ENCODE data around the gene SORCS2.
"Not testable (repeated sequence)": the region's sequence is repeated elsewhere in the genome, so short reads cannot be mapped to it uniquely, and the experiment has no call there.

SORCS2 gene

GRCh38 chr4:7201420-7202305 is 9.3 kb downstream of the SORCS2 start:
- DNase-seq: no peak

GRCh38 chr4:7202411-7202810 is 10.1 kb downstream of the SORCS2 start:
- no peak for DNase-seq

GRCh38 chr4:7204656-7205387 is 12.5 kb downstream of the SORCS2 start:
- no peak for DNase-seq

DNA sequence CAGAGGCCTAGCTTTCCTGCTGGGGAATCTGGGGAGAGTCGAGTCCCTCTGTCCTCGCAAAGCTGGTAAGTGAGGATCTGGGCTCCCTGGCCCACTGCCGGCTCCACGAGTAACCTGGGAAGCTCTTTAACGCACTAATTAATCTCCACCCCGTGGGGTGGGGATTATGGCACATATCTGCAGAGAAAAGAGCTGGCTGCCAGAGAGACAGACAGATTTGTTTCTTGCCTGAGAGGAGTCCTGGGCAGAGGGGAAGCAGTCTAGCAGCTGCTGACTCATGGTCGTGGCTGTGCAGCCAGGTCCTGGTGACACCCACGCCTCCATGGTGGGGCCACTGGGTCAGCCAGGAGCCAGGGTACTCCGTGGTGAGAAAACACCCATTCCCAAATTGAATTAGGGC is 14.0 kb downstream of the SORCS2 start:
- no peak for DNase-seq

DNA sequence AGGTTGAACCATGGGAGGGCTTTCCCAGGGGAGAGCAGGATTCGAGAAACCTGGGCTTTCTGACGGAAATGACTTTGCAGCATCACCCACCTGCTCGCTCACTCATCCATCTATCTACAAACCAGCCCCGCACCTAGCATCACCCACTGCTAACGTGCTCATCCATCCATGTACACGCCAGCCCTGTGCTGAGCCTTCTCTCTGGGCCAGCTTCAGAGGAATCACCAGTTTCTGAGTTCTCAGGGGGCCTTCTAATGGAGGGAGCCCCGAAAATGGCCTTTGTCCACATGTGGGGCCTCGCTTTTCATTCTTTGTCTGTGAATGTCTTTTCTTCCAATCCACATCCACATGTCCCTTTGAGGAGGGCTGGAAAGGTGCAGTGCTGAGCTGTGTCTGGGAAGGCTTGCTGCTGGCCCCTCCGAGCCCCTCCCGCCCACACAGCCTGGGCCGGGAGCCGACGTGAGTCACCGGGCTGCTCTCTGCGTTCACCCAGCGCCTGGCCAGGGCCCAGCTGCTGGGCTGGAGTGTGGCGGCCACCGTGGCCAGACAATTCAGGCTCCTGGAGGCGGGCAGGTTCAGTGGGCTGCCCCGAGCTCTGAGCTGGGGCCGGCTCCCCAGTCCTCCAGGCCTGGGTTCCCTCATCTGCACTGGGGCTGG is 14.7 kb downstream of the SORCS2 start:
- DNase-seq: no peak

- DNase-seq: no peak
Measured at GRCh38 chr4:7207628-7208231, 15.4 kb downstream of the SORCS2 start.

GRCh38 chr4:7208509-7209451 is 16.4 kb downstream of the SORCS2 start:
- no peak for DNase-seq

GRCh38 chr4:7209699-7210098 is 17.4 kb downstream of the SORCS2 start:
- DNase-seq: no peak

DNA sequence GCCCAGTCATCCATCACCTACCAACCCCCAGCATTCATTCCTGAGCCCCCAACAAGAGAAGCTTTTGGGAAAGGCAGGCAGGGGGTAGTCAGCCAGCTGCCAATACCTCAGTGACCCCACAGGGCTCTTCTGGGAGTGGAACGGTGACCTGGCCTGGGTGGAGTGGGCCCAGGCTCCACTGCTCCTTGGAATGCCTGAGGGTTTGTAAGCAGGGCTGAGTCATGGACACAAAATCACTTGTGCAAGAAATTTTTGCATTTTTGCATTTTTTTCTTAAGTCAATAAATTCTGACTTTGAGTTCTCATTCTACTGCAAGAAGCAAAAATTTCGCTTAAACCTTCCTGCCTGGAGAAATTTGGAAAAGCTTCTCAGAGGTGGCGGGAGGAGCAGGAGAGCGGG is 18.5 kb downstream of the SORCS2 start:
- no peak for DNase-seq

DNA sequence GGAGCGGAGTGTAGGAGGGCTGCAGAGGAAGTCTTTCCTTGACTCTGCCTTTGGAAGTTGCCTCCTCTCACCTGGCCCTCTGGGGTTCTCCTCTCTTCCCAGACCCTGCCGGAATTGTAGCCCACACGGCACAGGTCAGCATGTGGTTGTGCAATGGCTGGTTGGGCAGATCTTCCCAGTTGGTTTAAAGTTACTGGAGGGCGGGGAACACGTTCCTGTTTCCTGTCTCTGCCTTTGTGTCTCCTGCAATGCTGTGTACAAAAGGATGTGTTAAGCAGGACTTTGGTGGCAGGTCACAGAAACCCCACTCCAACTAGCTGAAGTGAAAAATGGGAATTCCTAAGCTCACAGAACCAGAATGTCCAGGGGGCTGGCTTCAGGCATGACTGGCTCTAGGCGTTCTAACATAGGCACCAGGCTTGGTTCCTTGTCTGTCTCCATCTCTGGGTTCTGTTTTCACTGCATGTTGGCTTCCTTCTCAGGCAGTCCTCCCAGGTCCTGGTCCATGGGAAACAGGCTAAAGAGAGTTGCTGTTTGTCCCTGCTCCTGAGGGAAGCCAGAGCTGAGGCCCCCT is 19.9 kb downstream of the SORCS2 start:
- no peak for DNase-seq

GRCh38 chr4:7212921-7213320 is 20.6 kb downstream of the SORCS2 start:
- DNase-seq: no peak

DNA sequence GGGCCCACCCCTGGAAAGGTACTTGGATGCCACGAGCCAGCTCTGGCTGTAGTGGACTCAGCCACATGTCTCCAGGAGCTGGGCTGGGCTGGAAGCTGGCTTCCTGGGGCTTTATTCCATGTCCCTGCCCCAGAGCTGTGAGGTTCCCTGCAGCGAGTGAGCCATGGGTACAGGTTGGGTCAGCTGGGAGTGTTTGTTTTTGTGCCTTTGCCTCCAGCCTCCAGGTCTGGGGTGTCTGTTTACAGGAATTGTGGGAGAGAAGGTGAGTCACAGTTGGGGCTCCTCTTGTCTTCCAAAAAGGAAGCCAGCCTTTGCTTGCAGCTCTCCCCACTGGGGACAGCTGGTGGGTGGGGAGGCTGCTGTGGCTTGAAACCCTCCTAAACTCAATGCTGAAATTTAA is 21.5 kb downstream of the SORCS2 start:
- no peak for DNase-seq

GRCh38 chr4:7214359-7214758 is 22.0 kb downstream of the SORCS2 start:
- no peak for DNase-seq

DNA sequence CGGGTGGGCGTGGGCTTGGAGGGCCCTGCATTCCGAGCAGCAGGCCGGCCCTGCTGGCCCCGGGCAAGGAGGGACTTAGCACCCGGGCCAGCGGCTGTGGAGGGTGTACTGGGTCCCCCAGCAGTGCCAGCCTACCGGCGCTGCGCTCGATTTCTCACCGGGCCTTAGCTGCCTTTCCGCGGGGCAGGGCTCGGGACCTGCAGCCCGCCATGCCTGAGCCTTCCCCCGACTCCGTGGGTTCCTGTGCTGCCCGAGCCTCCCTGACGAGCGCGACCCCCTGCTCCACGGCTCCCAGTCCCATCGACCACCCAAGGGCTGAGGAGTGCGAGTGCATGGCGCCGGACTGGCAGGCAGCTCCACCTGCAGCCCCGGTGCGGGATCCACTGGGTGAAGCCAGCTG is 22.8 kb downstream of the SORCS2 start:
- not testable (repeated sequence) for DNase-seq

DNA sequence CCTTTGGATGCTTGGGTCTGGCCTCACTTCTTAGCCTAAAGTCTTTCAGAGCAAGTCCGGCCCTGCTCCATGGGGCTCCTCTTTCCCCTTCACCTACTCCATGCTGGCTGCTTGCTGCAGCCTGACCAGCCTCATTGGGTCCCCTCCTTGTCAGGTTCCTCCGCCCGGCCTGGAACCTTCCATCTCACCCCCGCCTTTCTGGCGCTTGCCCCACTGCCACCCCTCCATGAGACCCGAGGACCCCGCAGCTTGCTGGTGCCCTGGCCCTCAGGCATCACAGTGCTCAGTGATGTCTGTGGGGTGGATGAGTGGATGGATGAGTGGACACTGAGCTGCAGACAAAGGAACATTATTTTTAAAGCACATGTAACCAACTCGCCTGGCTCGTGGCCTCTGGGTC is 24.7 kb downstream of the SORCS2 start:
- no peak for DNase-seq

- DNase-seq: no peak
Measured at GRCh38 chr4:7217474-7218321, 25.4 kb downstream of the SORCS2 start.

GRCh38 chr4:7218686-7219085 is 26.3 kb downstream of the SORCS2 start:
- DNase-seq: no peak

- DNase-seq: no peak
Measured at GRCh38 chr4:7222521-7222920, 30.2 kb downstream of the SORCS2 start.

GRCh38 chr4:7223541-7223940 is 31.2 kb downstream of the SORCS2 start:
- DNase-seq: no peak

DNA sequence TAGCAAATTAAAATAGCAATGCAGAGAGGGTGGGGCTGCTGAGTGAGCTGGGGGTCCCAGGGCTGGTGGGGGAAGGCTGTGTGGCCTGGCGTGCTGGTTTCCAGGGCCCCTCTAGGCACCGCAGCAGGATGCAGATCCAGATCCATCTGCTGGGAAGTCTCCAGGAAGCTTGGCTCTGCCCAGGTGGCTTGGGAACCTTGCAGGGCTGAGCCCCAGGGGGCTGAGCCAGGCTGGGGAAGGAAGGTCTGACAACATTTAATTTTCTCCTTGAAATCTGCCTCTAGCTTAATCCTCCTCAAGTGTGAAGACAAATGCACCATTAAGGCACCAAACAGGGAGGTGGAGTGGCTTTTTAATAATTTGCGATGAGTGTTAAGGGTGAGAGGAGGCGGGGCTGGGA is 31.7 kb downstream of the SORCS2 start:
- no peak for DNase-seq

Measured in NCI-H2081 treated with DMSO at 0.1 percent for 48 hours (cell line).